ENCODE results near the gene EDARADD.

EDARADD gene

GRCh38 chr1:236395230-236395946 lies 1.3 kb downstream of the EDARADD start:
- peak; percentile 32 for DNase-seq

GRCh38 chr1:236395947-236396664 lies 2.0 kb downstream of the EDARADD start:
- no peak for DNase-seq

DNA sequence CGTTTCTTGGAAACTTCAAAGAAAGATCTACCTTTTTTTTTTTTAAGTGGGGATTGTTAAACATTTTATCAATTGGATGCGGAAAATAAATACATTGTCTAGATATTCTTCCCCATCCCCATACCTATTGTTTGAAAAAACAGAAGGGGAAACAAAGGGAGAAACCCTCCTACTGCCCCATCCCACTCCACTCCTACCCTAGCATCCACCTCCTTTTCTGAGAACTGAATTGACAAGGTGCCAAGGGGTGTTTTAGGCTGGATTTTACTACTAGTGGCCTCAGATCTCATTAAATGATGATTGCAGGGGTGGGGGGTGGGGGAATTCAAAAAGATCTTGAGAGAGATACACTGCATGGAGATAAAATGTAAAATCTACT lies 2.6 kb downstream of the EDARADD start:
- no peak for DNase-seq

DNA sequence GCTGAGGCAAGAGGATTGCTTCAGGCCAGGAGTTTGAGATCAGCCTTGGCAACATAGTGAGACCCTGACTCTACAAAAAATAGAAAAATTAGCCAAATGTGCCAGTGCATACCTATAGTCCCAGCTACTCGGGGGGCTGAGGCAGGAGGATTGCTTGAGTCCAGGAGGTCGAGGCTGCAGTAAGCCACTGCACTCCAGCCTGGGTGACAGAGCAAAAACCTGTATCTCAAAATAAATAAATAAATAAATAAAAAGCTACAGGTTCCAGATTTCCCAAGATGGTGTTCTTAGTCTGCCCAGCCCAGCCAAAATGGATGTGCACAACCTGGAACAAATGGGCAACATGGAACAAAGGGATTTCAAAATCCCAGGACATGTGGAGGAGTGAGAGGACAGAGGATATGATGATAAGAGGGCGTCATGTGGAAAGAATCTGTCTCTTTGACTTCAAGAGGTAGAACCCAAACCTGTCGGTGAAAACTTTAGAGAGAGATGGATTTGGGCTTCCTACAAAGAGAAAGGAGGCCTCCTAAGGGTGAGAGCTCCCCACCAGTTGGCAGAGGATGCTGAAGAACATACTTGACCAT lies 3.2 kb downstream of the EDARADD start:
- DNase-seq = no peak

DNA sequence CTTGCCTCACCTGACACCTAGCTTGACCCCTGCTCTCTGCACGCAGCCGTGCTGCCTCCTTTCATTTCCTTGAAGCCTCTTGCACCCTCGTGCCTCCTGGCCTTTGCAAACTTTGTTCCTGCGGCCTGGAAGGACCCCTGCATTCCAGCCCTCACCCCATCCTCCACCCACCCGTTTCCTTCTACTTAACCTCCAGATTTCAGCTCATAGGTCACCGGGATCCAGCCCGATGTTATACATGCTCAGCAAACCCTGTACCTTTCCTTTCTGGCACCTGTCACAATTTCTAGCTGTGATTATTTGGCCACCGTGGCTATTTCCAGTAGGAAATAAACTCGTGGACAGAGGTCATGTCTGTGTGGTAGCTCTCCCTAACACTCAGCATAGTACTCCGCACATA lies 4.5 kb downstream of the EDARADD start:
- DNase-seq = no peak

DNA sequence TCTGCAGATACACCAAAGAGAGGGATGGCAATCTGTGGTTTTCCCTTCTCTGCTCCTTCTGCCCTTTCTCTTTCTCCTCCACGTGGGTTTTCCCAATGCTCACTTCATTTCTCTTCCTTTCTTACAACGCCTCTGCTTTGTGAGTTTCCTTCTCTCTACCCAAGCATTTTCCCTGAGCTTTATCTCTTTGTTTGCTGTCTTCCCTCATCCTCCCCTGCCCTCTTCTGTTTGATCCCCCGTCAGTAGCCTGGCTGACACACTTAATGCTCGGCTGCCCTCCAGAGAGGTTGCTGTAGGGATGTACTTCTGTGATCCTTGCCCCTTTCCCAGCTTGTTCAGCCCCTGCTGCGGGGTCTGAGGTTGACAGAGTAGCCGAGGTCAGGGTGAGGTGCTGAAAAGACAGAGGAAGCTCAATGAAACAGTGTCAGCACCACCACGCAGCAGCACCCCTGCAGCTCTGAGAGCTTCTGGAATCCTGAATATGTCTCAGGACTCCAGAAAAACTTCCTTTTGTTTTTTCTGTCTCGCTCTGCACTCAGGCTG lies 6.0 kb downstream of the EDARADD start:
- DNase-seq = no peak

GRCh38 chr1:236401698-236402097 lies 7.6 kb downstream of the EDARADD start:
- DNase-seq = no peak

GRCh38 chr1:236403905-236404696 lies 10.0 kb downstream of the EDARADD start:
- DNase-seq = no peak

DNA sequence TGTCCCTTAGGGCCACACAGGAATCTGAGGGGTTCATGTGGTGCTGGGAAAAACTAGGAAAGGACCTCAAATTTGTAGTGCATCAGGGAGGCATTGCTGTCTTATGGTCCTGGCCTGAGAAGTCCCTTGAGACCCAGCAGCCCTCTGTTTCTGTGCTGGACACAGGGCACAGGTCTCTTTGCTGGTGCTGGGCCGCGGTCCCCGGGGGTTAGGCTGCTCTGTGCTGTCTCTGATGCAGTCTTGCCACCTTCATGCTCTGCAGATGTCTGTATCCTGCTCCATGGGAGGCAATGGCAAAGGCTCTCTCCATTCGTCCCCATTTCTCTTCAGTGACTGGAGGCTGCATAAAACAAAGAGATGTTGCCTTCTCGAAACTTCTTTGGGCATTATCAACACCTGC lies 13.0 kb downstream of the EDARADD start:
- DNase-seq = no peak

- DNase-seq = no peak
These were observed 19.6 kb downstream of the EDARADD start for GRCh38 chr1:236413688-236414087.

GRCh38 chr1:236416165-236416564 lies 22.1 kb downstream of the EDARADD start:
- peak; percentile 61 for DNase-seq

- DNase-seq = no peak
These were observed 23.2 kb downstream of the EDARADD start for GRCh38 chr1:236417336-236417735.

DNA sequence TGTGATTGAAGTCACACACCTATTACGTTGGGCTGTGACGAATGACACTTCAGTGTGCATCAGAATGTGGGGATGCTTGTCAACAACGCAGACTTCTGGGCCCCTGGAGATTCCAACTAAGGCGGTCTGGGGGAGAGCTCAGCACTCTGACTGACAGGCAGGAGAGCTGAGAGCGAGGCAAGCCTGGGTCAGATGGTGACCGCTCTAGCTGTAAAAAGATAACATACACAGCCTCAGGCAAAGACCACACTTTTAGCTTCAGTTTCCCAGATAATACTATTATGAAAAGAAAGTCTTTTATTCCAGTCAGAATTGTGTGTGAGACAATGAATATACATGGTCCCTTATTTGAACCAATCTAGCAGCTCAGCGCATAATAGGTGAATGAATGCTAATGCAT lies 25.4 kb downstream of the EDARADD start:
- no peak for DNase-seq

- no peak for DNase-seq
These were observed 26.9 kb downstream of the EDARADD start for GRCh38 chr1:236421022-236421421.

GRCh38 chr1:236421850-236422516 lies 27.9 kb downstream of the EDARADD start:
- no peak for DNase-seq

- DNase-seq = no peak
These were observed 28.4 kb downstream of the EDARADD start for GRCh38 chr1:236422517-236422876.

GRCh38 chr1:236425031-236425663 lies 31.1 kb downstream of the EDARADD start:
- peak; percentile 47 for DNase-seq

DNA sequence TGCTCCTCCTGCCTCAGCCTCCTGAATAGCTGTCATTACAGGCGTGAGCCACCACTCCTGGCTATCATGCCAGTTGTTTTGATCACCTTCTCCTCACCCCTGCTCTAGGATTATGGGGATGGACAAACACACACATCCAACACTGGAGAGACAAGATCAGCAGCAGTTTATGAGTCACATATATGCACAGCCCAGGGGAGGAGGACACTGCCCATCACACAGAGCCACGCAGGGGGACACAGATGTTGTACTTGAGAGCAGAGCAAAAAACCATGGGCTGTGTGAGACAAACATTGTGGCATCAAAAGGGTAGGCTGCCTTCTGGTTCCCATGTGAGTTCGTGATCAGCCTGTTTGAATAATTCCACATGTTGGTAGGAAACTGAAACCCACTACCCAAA lies 32.1 kb downstream of the EDARADD start:
- DNase-seq = no peak

- DNase-seq = no peak
These were observed 35.7 kb downstream of the EDARADD start for GRCh38 chr1:236429715-236430274.

DNA sequence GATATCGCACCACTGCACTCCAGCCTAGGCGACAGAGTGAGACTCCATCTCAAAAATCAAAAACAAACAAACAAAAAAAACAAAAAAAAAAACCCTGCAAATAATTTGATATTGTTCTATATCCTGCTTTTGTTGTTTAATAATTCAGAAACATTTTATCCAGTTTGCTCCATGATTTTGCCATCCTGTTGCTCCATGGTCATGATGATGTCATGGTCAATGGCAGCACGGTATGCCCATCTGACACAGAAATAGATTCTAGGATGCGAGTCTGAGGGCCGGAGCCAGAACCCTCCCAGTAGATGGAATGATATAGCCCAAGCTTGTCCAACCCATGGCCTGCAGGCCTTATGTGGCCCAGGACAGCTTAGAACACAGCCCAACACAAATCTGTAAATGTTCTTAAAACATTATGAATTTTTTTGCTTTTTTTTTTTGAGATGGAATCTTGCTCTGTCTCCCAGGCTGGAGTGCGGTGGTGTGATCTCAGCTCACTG lies 39.8 kb downstream of the EDARADD start:
- DNase-seq = no peak

DNA sequence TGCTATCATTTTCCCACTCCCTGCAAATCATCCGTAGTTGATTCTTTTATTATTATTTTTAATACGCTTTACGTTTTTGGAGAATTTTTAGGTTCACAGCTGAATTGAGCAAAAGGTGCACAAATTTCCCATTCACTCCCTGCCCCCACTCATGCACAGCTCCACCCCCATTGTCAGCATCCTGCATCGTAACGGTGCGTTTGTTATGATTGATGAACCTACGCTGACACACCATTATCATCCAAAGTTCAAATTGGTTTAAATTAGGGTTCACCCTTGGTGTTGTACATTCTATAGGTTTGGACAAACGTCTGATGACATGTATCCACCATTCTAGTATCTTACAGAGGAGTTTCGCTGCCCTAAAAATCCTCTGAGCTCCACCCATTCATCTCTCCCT lies 44.5 kb downstream of the EDARADD start:
- DNase-seq = no peak

DNA sequence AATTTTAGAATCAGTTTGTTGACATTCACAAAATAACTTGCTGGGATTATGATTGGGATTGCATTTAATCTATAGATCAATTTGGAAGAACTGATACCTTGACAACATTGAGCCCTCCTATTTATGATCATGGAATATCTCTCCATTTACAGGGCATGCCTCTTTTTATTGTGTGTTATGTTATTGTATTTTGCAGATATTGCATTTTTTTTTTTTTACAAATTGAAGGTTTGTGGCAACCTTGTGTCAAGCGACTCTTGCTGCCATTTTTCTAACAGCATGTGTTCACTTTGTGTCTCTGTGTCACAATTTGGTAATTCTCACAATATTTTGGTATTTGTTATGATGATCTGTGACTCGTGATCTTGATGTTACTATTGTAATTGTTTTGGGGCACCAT lies 46.3 kb downstream of the EDARADD start:
- no peak for DNase-seq

Measured in CD4-positive, alpha-beta T cell treated with Interleukin-15 for 1 hour (primary cell).